Fibroblast of the aortic adventitia (primary cell): ENCODE measurements around the gene GARNL3. TPM values are rescaled to one million over a fixed set of nuclear protein-coding genes. Genes with fewer than 3 reads are reported as not detected.

Source experiments
- DNase-seq: peaks from one replicate; pipeline ENCODE4 v3.0.0-alpha.2; 2010; ENCODE audit warnings: low read depth
- H3K4me3 ChIP-seq: 2 replicates; pipeline ENCODE4 v1.5.1; 2011; ENCODE audit warnings: low read depth, mild to moderate bottlenecking, control low read depth, low read length, moderate library complexity
- CTCF ChIP-seq: IDR thresholded peaks from 2 replicates; pipeline ENCODE4 v1.5.1; 2011; ENCODE audit warnings: mild to moderate bottlenecking, low read length, control low read depth, inconsistent platforms; ENCODE audit not compliant: insufficient read depth
- total RNA-seq: library from RNA; depleted of rRNA; stranded (reverse); fragments of >200 nt; gene quantifications from 2 replicates; pipeline ENCODE4 v1.2.3, GENCODE V29; 2012; ENCODE audit warnings: low replicate concordance

Gene GARNL3
- total RNA-seq, 1 donor: 2.5 TPM

GRCh38 chr9:127316586-127317323, 52.2 kb downstream of the GARNL3 start:
- DNase-seq: peak; percentile 26
- no peak for TF ChIP-seq CTCF

GRCh38 chr9:127318651-127319167, 54.1 kb downstream of the GARNL3 start:
- TF ChIP-seq CTCF: no peak
- no peak overlapping the region for H3K4me3 ChIP-seq
- DNase-seq: peak; percentile 60

More at GRCh38 chr9:127316586-127317323, 52.2 kb downstream of the GARNL3 start:
- H3K4me3 ChIP-seq: no peak overlapping the region

- no peak overlapping the region for H3K4me3 ChIP-seq
- no peak for TF ChIP-seq CTCF
- DNase-seq: no peak
These were observed 55.0 kb downstream of the GARNL3 start for GRCh38 chr9:127319366-127320114.

- no peak for DNase-seq
- H3K4me3 ChIP-seq: no peak overlapping the region
- TF ChIP-seq CTCF: no peak
These were observed 55.5 kb downstream of the GARNL3 start for GRCh38 chr9:127320115-127320378.

GRCh38 chr9:127323393-127323792, 58.8 kb downstream of the GARNL3 start:
- no peak for TF ChIP-seq CTCF
- no peak overlapping the region for H3K4me3 ChIP-seq
- no peak for DNase-seq

GRCh38 chr9:127330501-127330900, 65.9 kb downstream of the GARNL3 start:
- no peak for DNase-seq
- no peak for TF ChIP-seq CTCF
- H3K4me3 ChIP-seq: no peak overlapping the region
